ENCODE measurements around the gene MVB12A. TPM values are rescaled to one million over a fixed set of nuclear protein-coding genes. Genes with fewer than 3 reads are reported as not detected.

MVB12A gene
- total RNA-seq, 1 donor from 2014 or later: 23.3 TPM

GRCh38 chr19:17473041-17473440, 53.2 kb downstream of the MVB12A start:
- no peak overlapping the region for H3K4me3 Mint-ChIP-seq
- H3K27me3 Mint-ChIP-seq: no peaks in the 10 kb centered on the region
- peaks cover 20% of the 10 kb centered on the region for H3K4me1 Mint-ChIP-seq

More at GRCh38 chr19:17473041-17473440, 53.2 kb downstream of the MVB12A start:
- no peak overlapping the region for H3K27ac Mint-ChIP-seq
- TF ChIP-seq CTCF (IDR thresholded peaks at IDR 0.05): no peak
- ATAC-seq (ENCODE audit: low read depth) (no peak), DNase-seq (no peak)
- CTCF ChIA-PET: no interaction called here
- intact Hi-C loops (cut with micrococcal nuclease): no loop called here
- no peaks in the 10 kb centered on the region for H3K36me3 Mint-ChIP-seq (ENCODE audit: low read depth)
- POLR2A ChIA-PET: interaction anchor here (1.6 kb wide), 1 partner anchor 21 kb away, joined by 6 read pairs; no protein-coding TSS in a partner anchor
- no peaks in the 10 kb centered on the region for H3K9me3 Mint-ChIP-seq

Other genes with a start within 250 kb of the MVB12A start
- 41.9 and 43.4 TPM in 2 replicates for gene USE1, start 204.7 kb upstream of the MVB12A start, total RNA-seq
- gene OCEL1, start 193.8 kb upstream of the MVB12A start, total RNA-seq: 22.4 and 25.8 TPM in 2 replicates
- 4.3 and 4.6 TPM in 2 replicates for gene NR2F6, start 174.1 kb upstream of the MVB12A start, total RNA-seq
- 0.42 and 0.44 TPM in 2 replicates for gene USHBP1, start 155.3 kb upstream of the MVB12A start, total RNA-seq
- gene BABAM1, start 152.6 kb upstream of the MVB12A start, total RNA-seq: 121 and 135 TPM in 2 replicates
- gene ANKLE1, start 138.1 kb upstream of the MVB12A start, total RNA-seq: 7.9 and 9.1 TPM in 2 replicates
- 5.4 and 6.6 TPM in 2 replicates for gene ABHD8, start 116.6 kb upstream of the MVB12A start, total RNA-seq
- gene MRPL34, start 114.2 kb upstream of the MVB12A start, total RNA-seq: 38.2 and 46.1 TPM in 2 replicates
- gene DDA1, start 110.5 kb upstream of the MVB12A start, total RNA-seq: 31.1 and 31.7 TPM in 2 replicates
- gene ANO8, start 85.2 kb upstream of the MVB12A start, total RNA-seq: 2.1 and 2.2 TPM in 2 replicates
- 32.4 and 40.2 TPM in 2 replicates for gene GTPBP3, start 82.5 kb upstream of the MVB12A start, total RNA-seq
- gene PLVAP, start 42.7 kb upstream of the MVB12A start, total RNA-seq: 0.84 TPM in 1 of 2 replicates, not detected in the other
- gene CCDC194, start 25.9 kb upstream of the MVB12A start, total RNA-seq: 1.7 and 3.9 TPM in 2 replicates
- gene BST2, start 14.4 kb upstream of the MVB12A start, total RNA-seq: 120 and 121 TPM in 2 replicates
- not detected in 2 replicates for gene TMEM221, start 28.6 kb downstream of the MVB12A start, total RNA-seq
- not detected in 2 replicates for gene NXNL1, start 40.9 kb downstream of the MVB12A start, total RNA-seq
- gene SLC27A1, start 50.5 kb downstream of the MVB12A start, total RNA-seq: 4.3 and 4.6 TPM in 2 replicates
- 107 and 111 TPM in 2 replicates for gene PGLS, start 91.6 kb downstream of the MVB12A start, total RNA-seq
- gene COLGALT1, start 135.6 kb downstream of the MVB12A start, total RNA-seq: 69.2 and 80.3 TPM in 2 replicates